H1 (cell line): ENCODE data around the gene ZBTB42. TPM values are rescaled to one million over a fixed set of nuclear protein-coding genes. Genes with fewer than 3 reads are reported as not detected.

Experiments
- CTCF ChIA-PET: fragments of 300-600 bp; sonication (Branson Sonifier 250); formaldehyde crosslinking; loops from one replicate; lab custom pipeline; 2021; ENCODE audit not compliant: partially characterized antibody; lab: Charles Lee
- POLR2A ChIA-PET: fragments of 300-600 bp; sonication (Branson Sonifier 250); formaldehyde crosslinking; loops from one replicate; lab custom pipeline; 2021; ENCODE audit warnings: inconsistent platforms; ENCODE audit not compliant: partially characterized antibody; lab: Charles Lee
- DNase-seq, 2 experiments: peaks; one replicate each; pipeline versions ENCODE4 v3.0.0 to v3.0.0-alpha.2; 2010 to 2022; ENCODE audit warnings: low spot score in 2 of 2, low read depth in 1 of 2, mixed read lengths in 1 of 2
- FAIRE-seq: peaks from 2 replicates; lab custom pipeline; 2011; peaks lifted over from hg19 to GRCh38; lab: Jason Lieb, UNC
- H2AFZ ChIP-seq: 2 replicates; pipeline ENCODE4 v1.8.1; 2012; ENCODE audit warnings: low read length, inconsistent platforms
- H2AK5ac ChIP-seq: 2 replicates; pipeline ENCODE4 v1.6.1; 2013; ENCODE audit warnings: low read depth, low read length
- H2BK120ac ChIP-seq: replicated peaks from 2 replicates; pipeline ENCODE3; 2013; ENCODE audit warnings: low read depth, low read length, inconsistent platforms
- H2BK12ac ChIP-seq: 2 replicates; pipeline ENCODE4 v1.6.1; 2013; ENCODE audit warnings: low read depth, low read length
- H2BK15ac ChIP-seq: 2 replicates; pipeline ENCODE4 v1.6.1; 2013; ENCODE audit warnings: low read length
- H2BK20ac ChIP-seq: 2 replicates; pipeline ENCODE4 v1.6.1; 2013; ENCODE audit warnings: low read length
- H2BK5ac ChIP-seq: 2 replicates; pipeline ENCODE4 v1.6.1; 2013; ENCODE audit warnings: low read depth, low read length
- H3K14ac ChIP-seq: 2 replicates; pipeline ENCODE4 v1.6.1; 2013; ENCODE audit warnings: inconsistent platforms; ENCODE audit not compliant: insufficient read length
- H3K18ac ChIP-seq: 2 replicates; pipeline ENCODE4 v1.6.1; 2013; ENCODE audit warnings: low read length; ENCODE audit errors: extremely low read depth
- H3K23ac ChIP-seq: 2 replicates; pipeline ENCODE4 v1.6.1; 2013; ENCODE audit warnings: inconsistent platforms; ENCODE audit not compliant: insufficient read length
- H3K23me2 ChIP-seq: 2 replicates; pipeline ENCODE4 v1.6.1; 2013; ENCODE audit warnings: low read depth, low read length
- H3K27ac ChIP-seq: 2 replicates; pipeline ENCODE4 v1.6.1; 2011; ENCODE audit warnings: low read depth, low read length, inconsistent platforms
- H3K27me3 ChIP-seq, 4 experiments: replicated peaks in 1 of 4; 1 replicate in 1 of 4; 2 replicates in 3 of 4; pipeline versions ENCODE4 v1.6.1 to v1.8.1; 2011 to 2013; ENCODE audit warnings: low read length in 3 of 4, mild to moderate bottlenecking in 3 of 4, inconsistent platforms in 2 of 4, mixed read lengths in 2 of 4, moderate library complexity in 1 of 4; ENCODE audit not compliant: control insufficient read depth in 3 of 4, insufficient read depth in 3 of 4; ENCODE audit errors: extremely low read depth in 1 of 4
- H3K36me3 ChIP-seq, 4 experiments: 2 replicates each; pipeline versions ENCODE4 v1.6.1 to v1.8.1; 2011 to 2013; ENCODE audit warnings: mild to moderate bottlenecking in 4 of 4, low read length in 3 of 4, moderate library complexity in 2 of 4, control low read depth in 1 of 4, inconsistent platforms in 1 of 4; ENCODE audit not compliant: insufficient read depth in 4 of 4, control insufficient read depth in 2 of 4
- H3K4ac ChIP-seq: replicated peaks from 2 replicates; pipeline ENCODE3; 2013; ENCODE audit warnings: low read length, low read depth, mixed read lengths, inconsistent platforms; ENCODE audit not compliant: insufficient read length
- H3K4me1 ChIP-seq, 4 experiments: replicated peaks in 1 of 4; 1 replicate in 1 of 4; 2 replicates in 3 of 4; pipeline versions ENCODE4 v1.6.1 to v1.8.1; 2011 to 2013; ENCODE audit warnings: low read length in 3 of 4, inconsistent platforms in 2 of 4, mixed read lengths in 1 of 4; ENCODE audit not compliant: insufficient read depth in 4 of 4, control insufficient read depth in 3 of 4
- H3K4me2 ChIP-seq, 2 experiments: 2 replicates each; pipeline versions ENCODE4 v1.6.1 to v1.8.1; 2011 to 2013; ENCODE audit warnings: low read depth in 2 of 2, low read length in 2 of 2, control low read depth in 1 of 2, inconsistent platforms in 1 of 2, mild to moderate bottlenecking in 1 of 2; ENCODE audit not compliant: insufficient read depth in 1 of 2
- H3K4me3 ChIP-seq, 4 experiments: fragments of 200-600, 300-600 bp in 1 of 4; sonication (generic), shearing (Covaris generic), sonication (Bioruptor Twin) in 1 of 4; 2 replicates each; pipeline versions ENCODE4 v1.5.1 to v1.8.1; 2011 to 2016; ENCODE audit warnings: low read length in 4 of 4, low read depth in 3 of 4, control low read depth in 2 of 4, inconsistent platforms in 2 of 4, mild to moderate bottlenecking in 2 of 4, mixed read lengths in 1 of 4, moderate library complexity in 1 of 4; ENCODE audit not compliant: insufficient read depth in 2 of 4; ENCODE audit errors: extremely low read depth in 1 of 4
- H3K56ac ChIP-seq: replicated peaks from 2 replicates; pipeline ENCODE3; 2013; ENCODE audit warnings: low read depth, mild to moderate bottlenecking, mixed read lengths, low read length, inconsistent platforms; ENCODE audit not compliant: insufficient read length
- H3K79me1 ChIP-seq: 2 replicates; pipeline ENCODE4 v1.6.1; 2013; ENCODE audit warnings: low read depth, low read length, control low read depth
- H3K79me2 ChIP-seq, 2 experiments: 2 replicates each; pipeline versions ENCODE4 v1.6.1 to v1.8.1; 2012 to 2013; ENCODE audit warnings: low read length in 2 of 2, mild to moderate bottlenecking in 2 of 2, inconsistent platforms in 1 of 2; ENCODE audit not compliant: insufficient read depth in 2 of 2, control insufficient read depth in 1 of 2
- H3K9ac ChIP-seq, 4 experiments: replicated peaks in 1 of 4; 1 replicate in 1 of 4; 2 replicates in 3 of 4; pipeline versions ENCODE4 v1.6.1 to v1.8.1; 2011 to 2013; ENCODE audit warnings: low read depth in 3 of 4, low read length in 3 of 4, control low read depth in 2 of 4, mild to moderate bottlenecking in 2 of 4, moderate library complexity in 2 of 4, inconsistent platforms in 1 of 4; ENCODE audit errors: extremely low read depth in 1 of 4
- H3K9me3 ChIP-seq, 2 experiments: 2 replicates each; pipeline versions ENCODE4 v1.6.1 to v1.8.1; 2012 to 2013; ENCODE audit warnings: mild to moderate bottlenecking in 2 of 2, moderate library complexity in 2 of 2, control low read depth in 1 of 2, inconsistent platforms in 1 of 2, low read depth in 1 of 2, low read length in 1 of 2, mixed read lengths in 1 of 2; ENCODE audit not compliant: insufficient read depth in 2 of 2
- H4K20me1 ChIP-seq, 2 experiments: replicated peaks in 1 of 2; 2 replicates each; pipeline versions ENCODE3 to v1.8.1; 2011 to 2013; ENCODE audit warnings: inconsistent platforms in 2 of 2, low read length in 2 of 2, mild to moderate bottlenecking in 1 of 2; ENCODE audit not compliant: insufficient read depth in 2 of 2, control insufficient read depth in 1 of 2
- H4K5ac ChIP-seq: 2 replicates; pipeline ENCODE4 v1.6.1; 2013; ENCODE audit warnings: low read length, low read depth, mixed read lengths, inconsistent platforms; ENCODE audit not compliant: insufficient read length
- H4K8ac ChIP-seq: 2 replicates; pipeline ENCODE4 v1.8.0; 2013; ENCODE audit warnings: mild to moderate bottlenecking, moderate library complexity, low read length, inconsistent platforms; ENCODE audit not compliant: insufficient read depth; ENCODE audit errors: extremely low read depth
- H4K91ac ChIP-seq: replicated peaks from 2 replicates; pipeline ENCODE3; 2013; ENCODE audit warnings: low read length, mixed read lengths, inconsistent platforms; ENCODE audit not compliant: insufficient read length
- EP300 ChIP-seq, 2 experiments: IDR thresholded peaks; 1 replicate in 1 of 2; 2 replicates in 1 of 2; pipeline ENCODE4 v1.6.1; 2011 to 2012; ENCODE audit warnings: low read depth in 2 of 2, low read length in 2 of 2, mild to moderate bottlenecking in 2 of 2, borderline replicate concordance in 1 of 2, inconsistent platforms in 1 of 2, moderate library complexity in 1 of 2
- GTF2F1 ChIP-seq: IDR thresholded peaks from 2 replicates; pipeline ENCODE4 v1.6.1; 2012; ENCODE audit warnings: low read depth, low read length, improper control_type of control experiment, borderline replicate concordance
- HDAC2 ChIP-seq, 2 experiments: fragments of 300-600 bp in 1 of 2; sonication (generic) in 1 of 2; IDR thresholded peaks; 2 replicates each; pipeline ENCODE4 v1.6.1; 2011 to 2012; ENCODE audit warnings: low read depth in 2 of 2, low read length in 2 of 2, mild to moderate bottlenecking in 2 of 2, moderate library complexity in 2 of 2, borderline replicate concordance in 1 of 2, inconsistent platforms in 1 of 2
- TAF7 ChIP-seq: optimal IDR thresholded peaks from 2 replicates; pipeline ENCODE3; 2011; ENCODE audit warnings: low read depth, mild to moderate bottlenecking, inconsistent platforms, low read length, moderate library complexity, borderline replicate concordance
- WGBS, 2 experiments: shearing (Covaris generic) in 1 of 2; methylation state at CpG; one replicate each; pipeline versions ENCODE4 v1.1.6 to v1.1.7; 2013 to 2015; ENCODE audit warnings: low lambda C conversion rate in 2 of 2, mixed read lengths in 2 of 2, inconsistent platforms in 1 of 2, low coverage in 1 of 2, missing lambda C conversion rate in 1 of 2; ENCODE audit not compliant: insufficient replicate concordance in 2 of 2, insufficient coverage in 1 of 2, insufficient read length in 1 of 2; ENCODE audit errors: extremely low coverage in 1 of 2, missing lambda C conversion rate in 1 of 2; 5-methylcytosine and 5-hydroxymethylcytosine counted together
- polyA plus RNA-seq, 7 experiments: library from polyadenylated mRNA; depleted of rRNA in 3 of 7; stranded (reverse) in 5 of 7; unstranded in 2 of 7; fragments of >200 nt in 5 of 7; fragments of 200-250 nt in 2 of 7; gene quantifications; 1 replicate in 5 of 7; 2 replicates in 1 of 7; 4 replicates in 1 of 7; pipeline versions ENCODE4 v1.2.1 to v1.2.3, GENCODE V29; 2011 to 2013; ENCODE audit warnings: missing spikeins in 2 of 7, mixed read lengths in 2 of 7
- total RNA-seq: library from RNA; stranded (reverse); fragmentation: NEBNext Ultra II Directional; extraction: Animal tissue kit (Norgen Biotek cat#: 25700); gene quantifications from 2 replicates; pipeline ENCODE4 v1.2.1, GENCODE V29; 2021
- TF ChIP-seq, protein P1 (sequence below): IDR thresholded peaks from 2 replicates; pipeline ENCODE4 v1.6.1; 2012; ENCODE audit warnings: inconsistent platforms
- TF ChIP-seq, protein P2 (sequence below), 3 experiments: IDR thresholded peaks; 1 replicate in 2 of 3; 2 replicates in 1 of 3; pipeline versions ENCODE4 v1.5.1 to v1.6.1; 2011; ENCODE audit warnings: low read length in 3 of 3, mild to moderate bottlenecking in 3 of 3, inconsistent platforms in 2 of 3, low read depth in 1 of 3, moderate library complexity in 1 of 3; ENCODE audit not compliant: insufficient read depth in 1 of 3; ENCODE audit errors: control extremely low read depth in 1 of 3

Gene ZBTB42
- total and polyA plus RNA-seq, 2 of the 8 experiments (the other 6 are each of a cell fraction or from before 2014, with no cell fraction given) = 2.8 to 3.1 TPM

DNA sequence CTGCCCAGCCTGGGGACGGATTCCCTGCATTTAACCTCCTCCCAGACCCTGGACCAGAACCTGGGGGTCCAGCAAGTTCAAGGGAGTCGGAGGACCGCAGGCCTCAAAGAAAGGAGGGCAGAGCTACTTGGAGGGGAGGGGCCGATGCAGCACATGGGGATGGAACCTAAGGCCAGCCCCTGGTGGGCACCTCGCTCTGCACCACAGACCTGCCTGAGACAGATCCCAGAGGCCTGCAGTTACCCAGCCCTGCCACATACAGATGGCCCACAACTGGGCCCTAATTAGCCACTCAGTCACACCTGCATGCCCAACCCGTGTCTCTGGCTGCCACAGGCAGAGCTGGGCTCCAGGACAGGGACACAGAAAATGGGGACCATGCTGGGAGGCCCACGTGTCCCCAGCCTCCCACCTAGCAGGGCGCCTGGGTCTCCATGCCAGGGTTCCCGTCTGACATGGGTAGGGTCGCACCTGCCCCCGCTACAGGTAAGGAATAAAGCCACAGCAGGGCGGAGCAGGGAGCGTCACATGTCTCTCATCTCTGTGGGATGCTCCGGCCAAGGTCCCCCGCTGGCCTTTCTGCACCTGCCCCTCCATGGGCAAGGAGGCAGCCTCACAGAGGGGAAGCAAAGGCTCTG is 22.1 kb upstream of the ZBTB42 start:
- FAIRE-seq (no peak), DNase-seq (no peak)
- H3K23ac ChIP-seq = no peak overlapping the region
- H3K27ac ChIP-seq = no peak overlapping the region
- no peaks in the 10 kb centered on the region; the same call in 1 of the 2 replicates for H3K79me1 ChIP-seq
- no peak overlapping the region for H2AK5ac ChIP-seq
- H3K4me2 ChIP-seq = no peak overlapping the region
- H3K4me1 ChIP-seq = no peaks in the 10 kb centered on the region
- H4K5ac ChIP-seq = no peak overlapping the region
- 0 out of 7 replicates have a peak overlapping the region, but pooled peaks of 1 of the 4 experiments have one; percentile 30 for H3K9ac ChIP-seq
- H2BK12ac ChIP-seq = no peak overlapping the region
- no peak overlapping the region for H3K4ac ChIP-seq
- H3K27me3 ChIP-seq = no peaks in the 10 kb centered on the region
- WGBS, 2 experiments = 88% methylated on average over 15 of the region's 15 CpGs; no CpG with 5 or more reads in 1 of the 2 experiments
- ChIA-PET CTCF (interaction anchor here (1.0 to 4.9 kb wide), 9 partner anchors 7 to 161 kb away, joined by 3 to 35 read pairs (median 10); no protein-coding TSS in a partner anchor), POLR2A (interaction anchor here (1.2 kb wide), 2 partner anchors 26 to 117 kb away, joined by 3 read pairs; partner anchors contain the start of gene SIVA1)
- H3K4me3 ChIP-seq = no peak overlapping the region
- no peak overlapping the region for H2BK20ac ChIP-seq
- H2BK120ac ChIP-seq = no peak overlapping the region
- no peaks in the 10 kb centered on the region for H3K23me2 ChIP-seq
- H2AFZ ChIP-seq = no peak overlapping the region
- no peak overlapping the region for H3K14ac ChIP-seq
- H3K36me3 ChIP-seq = peaks cover 0 to 3% (median 0%) of the 10 kb centered on the region in 4 experiments; a peak in 1 of 8 replicates
- no peaks in the 10 kb centered on the region for H3K79me2 ChIP-seq
- no peak overlapping the region for H3K56ac ChIP-seq
- no peak overlapping the region for H2BK15ac ChIP-seq
- peak overlapping the region; percentile 25; the same call in 1 of the 2 replicates for H4K8ac ChIP-seq
- no peaks in the 10 kb centered on the region; a peak in 1 of 4 replicates for H3K9me3 ChIP-seq
- peaks cover 6 to 20% of the 10 kb centered on the region in 2 experiments for H4K20me1 ChIP-seq
- H3K18ac ChIP-seq = no peak overlapping the region
- H2BK5ac ChIP-seq = no peak overlapping the region
- no peak overlapping the region for H4K91ac ChIP-seq
- TF ChIP-seq HDAC2 (IDR thresholded peaks at IDR 0.05; ENCODE audit: borderline replicate concordance in 1 of 2, low read depth in 2 of 2, low read length in 2 of 2) (no peak), GTF2F1 (no peak), TAF7 (no peak), EP300 (IDR thresholded peaks at IDR 0.05; ENCODE audit: borderline replicate concordance in 1 of 2, low read depth in 2 of 2, low read length in 2 of 2) (no peak)
- TF ChIP-seq, protein P1, sequence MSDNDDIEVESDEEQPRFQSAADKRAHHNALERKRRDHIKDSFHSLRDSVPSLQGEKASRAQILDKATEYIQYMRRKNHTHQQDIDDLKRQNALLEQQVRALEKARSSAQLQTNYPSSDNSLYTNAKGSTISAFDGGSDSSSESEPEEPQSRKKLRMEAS = 0 out of 2 replicates have a peak, but pooled peaks have one; percentile 29
- TF ChIP-seq, protein P2, sequence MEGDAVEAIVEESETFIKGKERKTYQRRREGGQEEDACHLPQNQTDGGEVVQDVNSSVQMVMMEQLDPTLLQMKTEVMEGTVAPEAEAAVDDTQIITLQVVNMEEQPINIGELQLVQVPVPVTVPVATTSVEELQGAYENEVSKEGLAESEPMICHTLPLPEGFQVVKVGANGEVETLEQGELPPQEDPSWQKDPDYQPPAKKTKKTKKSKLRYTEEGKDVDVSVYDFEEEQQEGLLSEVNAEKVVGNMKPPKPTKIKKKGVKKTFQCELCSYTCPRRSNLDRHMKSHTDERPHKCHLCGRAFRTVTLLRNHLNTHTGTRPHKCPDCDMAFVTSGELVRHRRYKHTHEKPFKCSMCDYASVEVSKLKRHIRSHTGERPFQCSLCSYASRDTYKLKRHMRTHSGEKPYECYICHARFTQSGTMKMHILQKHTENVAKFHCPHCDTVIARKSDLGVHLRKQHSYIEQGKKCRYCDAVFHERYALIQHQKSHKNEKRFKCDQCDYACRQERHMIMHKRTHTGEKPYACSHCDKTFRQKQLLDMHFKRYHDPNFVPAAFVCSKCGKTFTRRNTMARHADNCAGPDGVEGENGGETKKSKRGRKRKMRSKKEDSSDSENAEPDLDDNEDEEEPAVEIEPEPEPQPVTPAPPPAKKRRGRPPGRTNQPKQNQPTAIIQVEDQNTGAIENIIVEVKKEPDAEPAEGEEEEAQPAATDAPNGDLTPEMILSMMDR (IDR thresholded peaks at IDR 0.05; ENCODE audit: control extremely low read depth in 1 of 3, insufficient read depth in 1 of 3, low read depth in 1 of 3, low read length in 3 of 3) = peak in 2 of 3 experiments; percentile 11 to 18; a peak in 1 of 4 replicates
